NCI-H2081 treated with DMSO at 0.1 percent for 48 hours (cell line): Measurements from ENCODE around the gene SLC39A13.
A peak's percentile ranks its signal among the peaks of the same experiment; 100 is the strongest.

Experiments used
- DNase-seq: peaks from one replicate; lab custom pipeline; 2025; lab: John Stamatoyannopoulos, UW

SLC39A13 gene

GRCh38 chr11:47430524-47430923 lies 22.1 kb downstream of the SLC39A13 start:
- no peak for DNase-seq

- DNase-seq: no peak
These were observed 23.1 kb downstream of the SLC39A13 start for GRCh38 chr11:47431356-47432083.

GRCh38 chr11:47433157-47433556 lies 24.8 kb downstream of the SLC39A13 start:
- DNase-seq: no peak

- DNase-seq: no peak
These were observed 25.8 kb downstream of the SLC39A13 start for GRCh38 chr11:47434011-47434786.

GRCh38 chr11:47435687-47436086 lies 27.3 kb downstream of the SLC39A13 start:
- DNase-seq: no peak

- DNase-seq: no peak
These were observed 28.3 kb downstream of the SLC39A13 start for GRCh38 chr11:47436726-47437125.

- no peak for DNase-seq
These were observed 28.9 kb downstream of the SLC39A13 start for GRCh38 chr11:47437218-47437745.

GRCh38 chr11:47437746-47438418 lies 29.5 kb downstream of the SLC39A13 start:
- DNase-seq: no peak

- DNase-seq: no peak
These were observed 30.3 kb downstream of the SLC39A13 start for GRCh38 chr11:47438721-47439120.

GRCh38 chr11:47440054-47440476 lies 31.7 kb downstream of the SLC39A13 start:
- no peak for DNase-seq

GRCh38 chr11:47441421-47441820 lies 33.0 kb downstream of the SLC39A13 start:
- DNase-seq: no peak

GRCh38 chr11:47442514-47442913 lies 34.1 kb downstream of the SLC39A13 start:
- DNase-seq: no peak

GRCh38 chr11:47443028-47443700 lies 34.8 kb downstream of the SLC39A13 start:
- peak; percentile 11 for DNase-seq

- DNase-seq: no peak
These were observed 35.4 kb downstream of the SLC39A13 start for GRCh38 chr11:47443817-47444216.

- DNase-seq: no peak
These were observed 37.5 kb downstream of the SLC39A13 start for GRCh38 chr11:47445840-47446239.

- no peak for DNase-seq
These were observed 38.4 kb downstream of the SLC39A13 start for GRCh38 chr11:47446833-47447232.

- no peak for DNase-seq
These were observed 39.5 kb downstream of the SLC39A13 start for GRCh38 chr11:47447906-47448305.

- DNase-seq: no peak
These were observed 40.4 kb downstream of the SLC39A13 start, which contains the start of gene RAPSN for GRCh38 chr11:47448566-47449427. RAPSN (minus strand) TSS chr11:47449136; CDS start chr11:47448964, 172 bp downstream.

GRCh38 chr11:47449541-47449940 lies 41.2 kb downstream of the SLC39A13 start:
- no peak for DNase-seq

- no peak for DNase-seq
These were observed 43.0 kb downstream of the SLC39A13 start for GRCh38 chr11:47451436-47451835.

GRCh38 chr11:47451990-47452389 lies 43.6 kb downstream of the SLC39A13 start:
- no peak for DNase-seq
